ENCODE data around the gene TRPC4. TPM values are rescaled to one million over a fixed set of nuclear protein-coding genes. Genes with fewer than 3 reads are reported as not detected.
A peak's percentile ranks its signal among the peaks of the same experiment; 100 is the strongest.

The TRPC4 gene
- polyA plus RNA-seq (2013, experiment 1 of 2; ENCODE audit: insufficient read length): 7.0 TPM
- 7.0 TPM for polyA plus RNA-seq (2013, experiment 2 of 2; ENCODE audit: insufficient read length)

DNA sequence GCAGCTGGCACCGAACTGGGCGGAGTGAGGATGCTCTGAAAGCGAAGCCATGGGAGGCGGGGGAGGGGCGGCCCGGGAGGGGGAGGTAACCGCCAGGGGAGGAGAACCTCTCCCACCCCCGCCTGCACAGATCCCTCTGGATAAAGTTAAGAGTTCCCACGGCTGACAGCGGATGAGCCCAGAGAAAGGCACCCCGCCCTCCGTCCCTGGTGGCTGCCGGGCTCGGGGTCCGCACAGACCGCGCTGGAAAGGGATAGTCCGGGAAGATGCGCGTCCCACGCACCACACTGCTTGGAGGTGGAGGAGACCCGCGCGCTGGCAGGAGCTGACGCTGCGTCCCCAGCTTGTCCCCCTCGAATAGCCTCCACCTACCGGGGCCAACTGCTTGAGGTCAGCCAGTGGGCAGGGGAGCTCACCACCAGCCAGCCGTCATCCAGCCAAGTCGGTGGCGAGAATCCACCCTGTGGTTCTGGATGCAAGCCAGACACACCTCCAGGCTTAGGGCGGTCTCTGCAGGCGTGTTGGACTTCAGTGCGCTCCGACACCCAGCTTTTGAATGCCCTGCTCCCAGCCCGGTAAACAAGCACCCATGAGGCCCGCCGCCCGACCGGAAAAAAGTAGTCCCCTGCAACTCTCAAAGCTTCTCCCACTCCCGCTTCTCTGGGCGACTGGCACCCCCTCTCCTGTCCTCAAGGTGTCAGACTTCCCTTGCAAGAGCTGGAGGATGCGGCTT is at the start of gene TRPC4:
Gene TRPC4 (minus strand): TSS at position 17 of the 733 bp plus-strand sequence. CDS start 86,439 bp downstream, outside the sequence.
- peak; percentile 76 for DNase-seq

DNA sequence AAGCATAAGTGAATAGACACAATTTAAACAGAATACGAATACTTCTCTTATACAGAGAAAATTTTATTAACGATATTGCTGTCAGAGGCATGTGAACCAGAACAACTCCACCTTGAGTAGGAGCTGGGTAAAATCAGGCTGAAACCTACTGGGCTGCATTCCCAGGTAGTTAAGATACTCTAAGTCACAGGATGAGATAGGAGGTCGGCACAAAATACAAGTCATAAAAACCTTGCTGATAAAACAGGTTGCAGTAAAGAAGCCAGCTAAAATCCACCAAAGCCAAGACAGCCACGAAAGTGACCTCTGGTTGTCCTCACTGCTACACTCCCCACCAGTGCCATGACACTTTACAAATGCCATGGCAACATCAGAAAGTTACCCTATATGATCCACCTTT is 49.2 kb upstream of the TRPC4 start:
- DNase-seq: no peak

DNA sequence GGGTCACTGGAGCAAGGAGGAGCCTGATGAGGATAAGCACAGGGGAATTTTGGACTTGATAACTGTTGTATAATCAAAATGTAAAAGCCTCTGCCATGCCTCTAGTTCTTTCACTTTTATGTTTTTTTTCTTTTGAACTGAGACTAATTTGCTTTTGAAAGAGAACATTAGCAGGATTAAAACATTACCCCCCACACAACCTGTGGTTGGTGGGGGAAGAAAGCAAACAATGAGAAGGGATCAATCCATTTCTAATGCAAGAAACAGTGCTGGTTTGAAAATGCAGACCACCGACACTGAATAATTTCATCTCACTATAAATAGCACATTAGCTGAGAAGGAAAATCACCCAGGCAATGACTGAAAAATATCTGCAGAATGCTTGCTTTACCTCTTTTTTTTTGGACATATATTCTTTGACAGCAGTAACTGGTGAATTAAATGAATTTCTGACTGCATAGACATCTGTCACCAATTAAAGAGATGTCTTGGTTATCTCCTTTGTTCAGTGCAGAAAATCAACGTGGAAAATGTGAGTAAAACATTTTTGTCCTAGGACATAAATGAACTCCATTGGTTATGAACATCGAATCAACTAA is 48.6 kb upstream of the TRPC4 start:
- peak; percentile 21 for DNase-seq

DNA sequence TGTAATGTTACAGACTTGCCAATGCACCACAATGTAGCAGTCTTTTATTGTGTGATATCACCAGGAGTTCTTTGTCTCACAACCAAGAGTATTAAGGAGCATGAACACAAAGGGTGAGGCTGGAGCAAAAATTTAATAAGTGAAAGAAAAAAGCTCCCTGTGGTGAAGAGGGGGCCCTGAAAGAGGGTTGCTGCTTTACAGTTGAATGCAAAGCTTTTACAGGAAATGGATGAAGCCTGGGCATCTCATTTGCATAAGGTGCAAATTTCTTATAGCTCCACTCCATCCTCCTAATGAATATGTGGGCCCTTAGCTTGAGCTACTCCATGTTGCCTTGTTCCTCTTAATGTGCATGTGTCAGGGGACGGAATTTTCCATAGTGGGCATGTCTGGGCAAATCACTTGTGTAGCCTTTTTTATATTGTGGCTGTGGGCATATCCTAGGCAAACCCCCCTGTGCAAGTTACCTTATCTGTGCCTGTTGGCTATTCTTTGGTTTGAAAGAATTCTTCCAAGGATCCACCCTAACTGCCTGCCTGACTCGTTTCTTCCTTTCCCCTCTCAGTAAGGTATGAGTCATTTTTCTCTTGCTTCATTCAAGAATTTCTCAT is 45.3 kb upstream of the TRPC4 start:
- DNase-seq: no peak

DNA sequence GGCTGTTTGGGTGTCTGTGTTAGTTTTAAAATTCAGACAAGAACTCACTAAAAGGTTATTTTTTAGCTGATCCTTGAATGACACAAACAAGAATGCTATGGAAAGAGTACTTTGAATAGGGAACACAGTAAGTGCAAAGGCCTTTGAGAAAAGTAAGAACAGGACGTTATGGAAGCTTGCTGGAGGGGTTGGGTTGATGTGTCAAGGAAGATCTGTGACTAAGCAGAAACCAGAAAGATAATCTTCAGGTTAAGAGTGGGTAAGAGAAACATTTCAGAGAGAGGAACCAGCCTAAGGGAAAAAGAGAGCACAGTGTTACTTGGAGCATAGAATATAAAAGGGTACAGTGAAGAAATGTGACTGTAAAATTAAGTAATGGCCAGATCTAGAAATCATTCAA is 41.2 kb upstream of the TRPC4 start:
- DNase-seq: no peak

DNA sequence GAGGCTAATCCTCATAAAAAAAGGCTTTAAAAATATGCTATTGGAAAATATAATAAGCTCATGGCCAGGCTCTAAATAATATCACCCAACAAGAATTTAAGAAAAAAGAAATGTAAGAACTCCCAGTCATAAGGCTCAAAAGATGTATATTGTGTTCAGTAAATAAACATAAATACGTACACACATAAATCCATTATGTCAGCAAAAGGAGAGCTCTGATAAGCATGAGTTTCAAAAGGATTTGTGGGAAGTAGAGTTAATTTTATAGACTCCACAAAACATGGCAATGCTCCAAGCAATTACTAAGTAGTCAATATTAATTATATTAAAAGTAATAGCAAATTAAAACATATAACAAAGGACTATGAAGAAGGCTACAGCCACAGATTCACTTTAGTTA is 37.3 kb upstream of the TRPC4 start:
- DNase-seq: no peak

DNA sequence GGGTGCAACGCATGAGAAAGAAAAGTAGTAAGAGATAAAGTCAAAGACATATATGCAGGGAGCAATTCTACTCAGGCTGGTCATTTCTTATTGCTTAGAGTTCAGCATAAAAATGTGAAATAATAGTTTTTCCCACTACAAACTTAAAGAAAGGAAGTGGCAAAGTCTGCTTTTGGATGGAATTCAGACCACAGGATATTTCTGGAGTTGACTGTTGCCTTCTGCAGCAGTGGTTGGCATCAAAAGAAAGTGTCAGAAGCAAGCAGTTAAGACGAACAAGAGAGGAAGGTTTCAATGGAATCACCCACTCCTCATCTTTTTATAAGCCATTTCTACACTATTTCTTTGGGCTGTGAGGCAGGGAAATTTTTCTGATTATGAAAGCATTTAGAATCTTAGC is 36.2 kb upstream of the TRPC4 start:
- no peak for DNase-seq

DNA sequence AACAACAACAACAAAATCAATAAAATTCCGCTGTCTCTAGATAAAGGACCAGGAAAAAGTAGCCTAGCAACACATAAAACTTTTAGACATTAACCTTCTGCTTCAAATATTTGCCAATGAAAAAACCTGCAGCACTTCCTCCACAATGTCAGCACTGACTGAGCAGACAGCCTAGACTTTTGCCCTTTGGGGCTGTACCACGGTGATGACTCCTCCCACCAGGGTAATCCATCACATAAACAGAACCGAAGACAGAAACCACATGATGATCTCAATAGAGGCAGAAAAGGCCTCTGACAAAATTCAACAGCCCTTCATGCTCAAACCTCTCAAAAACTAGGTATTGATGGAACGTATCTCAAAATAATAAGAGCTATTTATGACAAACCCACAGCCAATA is 30.2 kb upstream of the TRPC4 start:
- no peak for DNase-seq

DNA sequence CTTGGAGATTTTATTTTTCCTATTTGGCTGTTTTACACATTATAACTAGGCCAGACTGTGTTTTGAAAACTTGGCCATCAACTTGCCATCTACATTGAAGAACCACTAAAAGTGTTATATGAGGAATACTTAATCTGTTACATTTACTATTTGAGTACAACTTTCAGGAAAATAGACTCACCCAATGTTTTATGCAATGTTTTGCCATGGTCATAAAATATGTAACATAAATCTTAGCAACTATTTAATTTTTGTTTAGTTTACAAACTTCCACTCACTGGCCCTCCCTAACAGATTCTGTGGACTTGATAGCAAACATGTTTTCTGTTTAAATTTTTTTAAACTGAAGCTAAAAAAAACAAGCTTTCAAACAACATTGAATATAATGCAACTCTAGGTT is 23.7 kb upstream of the TRPC4 start:
- no peak for DNase-seq

DNA sequence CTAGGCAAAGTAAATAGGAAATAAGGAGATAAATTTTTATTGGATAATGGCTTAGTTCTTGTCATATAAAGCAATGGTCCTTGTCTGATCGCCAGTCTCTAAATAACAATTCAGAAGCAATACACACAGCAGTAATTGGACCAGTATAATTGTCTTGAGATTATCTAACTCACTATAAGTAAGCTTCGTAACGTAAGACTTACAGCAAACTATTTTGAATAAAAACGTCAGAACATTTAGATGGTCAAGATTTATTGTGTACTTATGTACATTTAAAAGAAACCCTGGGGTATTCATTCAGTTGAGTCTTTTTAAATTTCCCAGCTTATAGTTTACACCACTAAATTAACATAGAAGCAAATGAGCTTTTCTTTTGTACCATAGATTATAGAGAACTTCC is 20.2 kb upstream of the TRPC4 start:
- DNase-seq: no peak

DNA sequence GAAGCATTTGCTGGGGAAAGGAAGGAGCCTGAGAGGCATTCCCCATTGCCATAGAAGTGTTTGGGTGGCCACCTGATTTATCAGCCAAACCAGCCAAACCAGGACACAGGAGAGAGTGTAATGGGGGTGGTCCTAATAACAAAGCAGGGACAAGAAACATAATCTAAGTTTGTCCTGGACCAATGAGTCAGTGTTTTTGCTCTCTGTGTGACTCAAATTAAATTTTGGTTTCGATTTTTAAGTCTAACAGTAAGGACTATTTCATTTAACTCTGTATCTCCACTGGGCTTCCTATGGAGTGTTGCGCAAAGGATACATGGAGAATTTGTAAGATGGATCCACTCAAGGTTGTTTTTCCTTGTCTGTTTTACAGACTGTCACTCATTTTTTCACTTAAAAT is 19.5 kb upstream of the TRPC4 start:
- no peak for DNase-seq

DNA sequence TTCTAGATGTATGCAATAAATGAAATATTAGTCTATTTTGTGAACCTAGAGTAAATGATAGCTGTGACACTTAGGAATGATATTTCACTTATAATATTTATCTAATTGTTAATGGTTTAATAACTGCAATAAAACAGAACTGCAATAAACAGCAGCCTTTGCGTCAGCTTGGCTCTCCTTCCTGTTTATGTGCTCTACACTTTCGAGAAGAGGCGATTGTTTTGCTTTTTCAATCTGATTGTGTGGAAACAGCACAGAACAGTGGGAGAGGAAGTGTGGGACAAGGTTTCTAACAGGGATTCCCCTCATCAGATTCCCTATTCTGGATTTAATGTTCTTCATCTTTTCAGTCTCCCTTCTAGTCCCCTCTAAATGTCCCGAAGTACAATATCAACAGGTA is 17.3 kb upstream of the TRPC4 start:
- no peak for DNase-seq

DNA sequence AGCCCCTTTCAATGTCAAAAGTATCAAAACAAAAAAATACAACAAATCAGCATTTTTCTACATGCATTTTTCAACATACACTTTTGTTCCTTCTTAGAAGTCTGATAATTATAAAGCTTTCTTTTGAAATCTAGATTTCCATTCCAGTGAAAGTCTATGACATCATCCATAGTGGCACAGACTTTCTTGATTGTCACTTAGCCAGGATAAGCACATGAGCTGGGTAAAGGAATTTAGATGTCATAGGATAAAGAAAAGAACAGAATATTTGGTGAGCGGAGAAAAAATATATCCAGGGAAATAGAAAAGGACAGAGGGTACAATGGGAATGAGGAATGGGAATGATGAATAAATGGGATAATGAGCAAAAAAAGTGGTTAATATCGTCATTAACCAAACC is 15.1 kb upstream of the TRPC4 start:
- DNase-seq: no peak

DNA sequence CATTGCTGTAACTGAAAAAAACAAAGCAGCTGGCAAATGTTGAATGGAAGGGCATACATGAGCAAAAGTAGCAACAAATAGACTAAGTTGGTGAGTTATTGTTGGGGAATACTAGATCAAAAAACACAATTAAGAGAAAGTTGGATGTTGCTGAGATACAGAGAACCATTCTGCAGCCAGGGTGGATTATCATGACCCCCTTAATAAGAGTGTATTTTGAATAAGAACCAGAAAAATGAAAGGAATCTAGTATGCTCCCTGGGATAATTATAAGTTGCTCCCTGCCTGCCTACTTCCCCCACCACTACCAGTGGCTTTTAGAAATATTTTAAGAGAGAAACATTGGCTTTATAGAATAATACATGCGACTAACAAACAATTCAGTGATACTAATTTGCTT is 14.5 kb upstream of the TRPC4 start:
- no peak for DNase-seq

DNA sequence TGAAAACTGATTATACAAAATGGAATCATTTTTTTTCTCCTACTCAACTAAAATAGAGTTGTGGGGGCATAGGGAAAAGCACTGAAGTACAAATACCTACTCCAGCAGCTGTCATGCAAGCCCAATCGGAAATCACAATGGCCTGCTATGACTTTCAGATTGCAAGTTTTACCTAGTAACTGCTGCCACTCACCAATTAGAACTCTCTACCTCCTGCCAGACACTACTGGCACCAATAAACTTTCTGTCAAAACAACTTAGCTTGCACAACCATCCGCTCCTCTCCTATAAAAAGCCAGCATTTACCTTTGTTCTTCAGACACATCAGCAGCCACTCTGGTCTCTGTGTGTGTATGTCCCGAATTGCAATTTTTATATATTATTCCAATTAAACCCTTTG is 9.3 kb upstream of the TRPC4 start:
- no peak for DNase-seq

DNA sequence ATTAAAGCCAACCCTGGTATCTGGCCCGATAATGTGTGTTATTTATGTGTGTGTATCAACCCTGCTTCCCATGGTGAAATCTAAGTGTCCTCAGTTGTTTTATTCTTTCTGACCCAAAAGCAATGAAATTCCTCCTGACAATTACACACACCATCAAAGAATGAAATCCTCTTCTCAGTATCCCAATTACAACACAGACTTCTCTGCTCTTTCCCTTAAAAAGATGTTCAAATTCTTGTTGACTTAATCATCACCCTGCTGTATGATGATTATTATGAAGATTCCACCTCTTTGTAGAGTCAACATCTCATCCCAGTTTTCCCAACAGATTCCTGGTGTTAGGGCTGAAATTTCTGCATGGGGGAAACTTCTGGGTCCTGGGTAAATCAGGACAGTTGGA is 8.9 kb upstream of the TRPC4 start:
- peak; percentile 76 for DNase-seq

DNA sequence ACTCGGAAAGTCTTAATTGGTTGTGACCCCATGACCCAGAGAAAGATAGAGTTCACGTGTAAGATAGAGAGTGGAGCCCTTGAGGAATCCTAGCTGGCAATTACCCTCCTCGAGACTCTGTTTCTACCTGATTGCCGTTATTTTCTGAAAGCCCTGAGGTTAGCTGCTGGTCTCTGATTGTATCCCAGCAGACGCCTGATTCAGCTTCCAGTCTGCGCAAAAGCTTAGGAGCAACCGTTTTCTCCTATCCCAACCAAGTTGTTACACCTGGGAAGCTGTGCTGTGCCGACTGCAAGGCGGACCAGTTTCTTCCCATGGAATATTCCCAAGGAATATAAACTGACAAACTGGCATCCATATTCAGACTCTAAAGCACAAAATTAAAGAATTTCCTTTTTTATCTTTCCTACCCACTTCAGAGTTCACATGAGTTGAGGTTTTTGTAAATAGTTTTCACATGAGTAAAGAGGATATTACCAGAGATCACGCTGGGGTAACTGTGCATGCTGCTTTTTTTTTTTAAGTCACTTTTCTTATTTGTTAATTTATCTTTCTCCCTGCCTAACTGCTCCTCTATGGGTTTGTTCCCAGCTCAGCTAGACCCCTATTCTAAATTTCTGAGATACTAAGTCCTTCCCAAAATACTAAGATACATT is 1.5 kb upstream of the TRPC4 start:
- peak; percentile 71 for DNase-seq

DNA sequence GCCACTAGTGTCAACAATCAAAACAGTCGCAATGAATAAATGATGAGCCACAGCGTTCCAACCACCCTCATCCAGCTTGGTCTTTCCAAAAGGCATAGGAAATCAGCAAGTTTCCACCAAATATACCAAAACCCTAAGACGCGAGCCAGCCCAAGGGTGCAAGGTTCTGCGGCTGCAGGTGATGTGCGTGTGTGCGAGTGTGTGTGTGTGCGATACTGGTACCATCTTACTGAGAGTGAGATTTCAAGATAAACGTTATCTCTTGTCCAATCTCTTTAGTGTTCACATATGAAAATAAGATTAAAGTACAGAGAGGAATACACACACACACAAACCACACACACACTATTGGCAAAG is 895 bp upstream of the TRPC4 start:
- DNase-seq: no peak

DNA sequence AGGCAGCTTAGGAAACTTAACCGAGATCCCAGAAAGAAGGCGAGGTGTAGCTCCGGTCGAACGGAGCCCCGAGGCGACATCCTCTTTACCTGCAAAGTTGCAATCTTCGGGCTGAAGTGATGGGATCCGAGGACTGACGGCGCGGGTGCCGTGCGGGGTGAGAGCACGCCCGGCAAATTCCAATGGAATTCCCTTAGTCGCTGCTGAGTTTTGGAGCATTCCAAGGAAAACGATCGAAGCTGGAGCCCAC is 141 bp downstream of the TRPC4 start:
- DNase-seq: no peak

DNA sequence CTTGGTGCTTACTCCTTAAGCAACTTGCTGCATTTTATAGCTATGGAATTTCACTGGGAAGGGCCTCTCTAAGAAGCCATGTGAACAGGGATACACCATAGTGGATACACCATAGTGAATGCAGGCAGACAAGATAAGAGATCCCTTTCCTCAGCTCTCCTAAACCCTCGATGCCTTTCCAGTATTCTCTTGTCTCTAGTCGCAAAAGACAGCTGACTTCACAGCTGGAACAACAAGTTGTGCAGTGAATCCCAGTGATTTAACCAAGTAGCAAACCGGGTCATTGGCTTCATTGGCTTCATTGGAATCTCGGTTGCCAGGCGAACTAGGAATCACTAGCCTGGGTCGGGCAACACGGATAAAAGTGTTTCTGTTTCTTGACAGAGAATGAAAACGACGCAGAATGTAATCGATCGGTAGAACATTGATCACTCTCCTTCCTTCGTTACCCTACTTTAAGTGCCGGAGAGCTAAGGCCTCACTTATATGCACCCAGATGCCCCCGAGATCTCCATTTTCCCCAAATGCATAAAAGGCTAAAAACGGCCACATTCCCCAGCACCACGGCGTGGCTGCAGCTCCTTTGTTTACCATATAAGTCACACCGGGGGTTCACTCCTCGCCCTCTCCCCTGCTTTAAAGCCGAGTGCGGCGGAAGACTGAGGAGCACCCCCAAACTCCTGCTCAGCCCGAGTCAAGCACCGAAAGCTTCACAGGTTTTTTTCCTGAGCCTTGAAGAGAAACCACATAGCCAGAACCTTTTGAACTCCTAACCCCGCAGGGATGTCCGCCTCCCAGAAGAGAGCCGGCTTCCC is 674 bp downstream of the TRPC4 start:
- peak; percentile 58 for DNase-seq

DNA sequence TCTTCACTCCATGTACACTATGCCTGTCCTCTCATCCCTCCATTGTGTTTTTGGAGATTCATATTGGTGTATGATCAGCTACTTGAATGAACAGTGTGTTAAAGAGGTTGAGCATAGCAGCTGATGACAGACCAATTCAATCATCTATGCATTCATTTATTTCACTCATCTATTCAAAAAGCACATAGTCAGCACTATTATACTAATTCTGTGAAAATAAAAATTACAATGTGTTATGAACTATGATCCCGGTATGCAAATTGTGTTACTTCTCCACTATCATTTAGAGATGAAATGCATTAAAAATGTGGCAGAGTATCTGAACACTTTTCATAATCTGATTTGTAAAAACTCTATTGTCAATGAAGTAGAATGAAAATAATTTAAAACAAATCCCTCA is 5.9 kb downstream of the TRPC4 start:
- DNase-seq: no peak

DNA sequence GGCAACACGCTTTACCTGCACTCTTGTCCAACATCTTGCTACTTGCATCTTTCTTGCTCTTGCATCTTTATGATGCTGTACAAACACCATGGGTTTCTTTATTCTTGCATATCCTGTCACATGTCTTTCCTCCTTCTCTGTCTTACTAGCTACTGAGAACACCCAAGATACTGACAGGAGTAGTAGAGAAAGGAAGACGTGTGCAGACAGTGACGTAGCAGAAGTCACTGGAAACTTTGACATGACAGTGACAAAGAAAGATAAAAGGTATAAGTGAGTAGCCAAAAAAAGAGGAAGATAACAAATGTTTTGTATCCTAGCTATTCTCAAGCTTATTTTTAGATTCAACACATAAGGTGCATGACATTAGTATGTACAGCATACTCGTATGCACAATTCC is 34.2 kb downstream of the TRPC4 start:
- no peak for DNase-seq

DNA sequence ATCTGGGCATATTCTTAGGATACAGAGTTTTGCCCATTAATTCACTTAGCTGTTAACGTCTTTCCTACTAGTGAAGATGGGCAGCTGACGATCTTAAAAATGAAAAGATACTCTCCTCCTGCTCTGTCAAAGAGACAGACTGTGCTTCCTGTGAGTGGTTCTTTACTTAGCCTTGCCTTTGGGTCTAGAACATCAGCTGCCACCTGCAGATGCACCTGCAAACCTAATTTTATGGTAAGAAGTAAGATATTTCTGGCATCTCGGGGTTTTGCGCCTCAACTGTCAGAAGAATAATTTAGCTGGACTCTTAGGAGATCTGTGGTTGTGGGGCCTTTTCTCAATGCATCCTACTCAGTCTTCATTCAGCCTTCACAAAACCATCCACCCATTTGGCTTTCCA is 36.2 kb downstream of the TRPC4 start:
- DNase-seq: no peak

All from fibroblast of skin of abdomen (primary cell).